SU-DHL-6 (cell line): Measurements from ENCODE around the gene XCL2.

Experiments used
- H2AFZ ChIP-seq: fragments of 200-600 bp; sonication (generic); 2 replicates; pipeline ENCODE4 v1.6.1; 2014; ENCODE audit warnings: low read depth, mild to moderate bottlenecking, moderate library complexity, mixed read lengths, antibody characterized with exemption, low read length; ENCODE audit not compliant: severe bottlenecking
- H3F3A ChIP-seq: fragments of 200-600 bp; shearing (Covaris generic); 2 replicates; pipeline ENCODE4 v1.6.0; 2016; ENCODE audit warnings: antibody characterized with exemption, mild to moderate bottlenecking; ENCODE audit not compliant: insufficient read depth
- H3K27ac ChIP-seq: fragments of 200-600 bp; sonication (generic); 2 replicates; pipeline ENCODE4 v1.5.1; 2016; ENCODE audit warnings: low read depth, mild to moderate bottlenecking, low read length, moderate library complexity, mixed read lengths
- H3K27me3 ChIP-seq: fragments of 200-600 bp; sonication (generic), shearing (Covaris generic); 2 replicates; pipeline ENCODE4 v1.6.0; 2014; ENCODE audit warnings: mild to moderate bottlenecking, low read length
- H3K36me3 ChIP-seq: fragments of 200-600 bp; sonication (generic); 2 replicates; pipeline ENCODE4 v1.6.1; 2014; ENCODE audit warnings: mild to moderate bottlenecking, low read length, mixed read lengths
- H3K4me2 ChIP-seq: fragments of 300-600, 200-600 bp; shearing (Covaris generic), sonication (generic); 2 replicates; pipeline ENCODE4 v1.6.0; 2014; ENCODE audit warnings: low read length, low read depth, mild to moderate bottlenecking; ENCODE audit not compliant: poor library complexity, severe bottlenecking
- H3K4me3 ChIP-seq: fragments of 200-600 bp; sonication (generic); 2 replicates; pipeline ENCODE4 v1.5.1; 2014; ENCODE audit warnings: antibody characterized with exemption, low read length, mild to moderate bottlenecking, mixed read lengths; ENCODE audit not compliant: insufficient read depth, poor library complexity, severe bottlenecking
- H3K79me2 ChIP-seq: fragments of 200-600 bp; sonication (generic); 2 replicates; pipeline ENCODE4 v1.6.1; 2014; ENCODE audit warnings: mild to moderate bottlenecking, low read length, moderate library complexity; ENCODE audit not compliant: insufficient read depth
- H3K9ac ChIP-seq: fragments of 200-600 bp; sonication (generic); 2 replicates; pipeline ENCODE4 v1.7.0; 2014; ENCODE audit warnings: mild to moderate bottlenecking, low read length
- H3K9me2 ChIP-seq: fragments of 200-600 bp; sonication (generic); replicated peaks from 2 replicates; pipeline ENCODE4 v1.6.1; 2014; ENCODE audit warnings: low read length; ENCODE audit not compliant: insufficient read depth
- H3K9me3 ChIP-seq: fragments of 200-600 bp; sonication (generic); 2 replicates; pipeline ENCODE4 v1.6.1; 2014; ENCODE audit warnings: low read length, mixed read lengths; ENCODE audit not compliant: insufficient read depth
- H4K20me1 ChIP-seq: fragments of 200-600 bp; sonication (generic); 2 replicates; pipeline ENCODE4 v1.6.1; 2014; ENCODE audit warnings: low read depth, mild to moderate bottlenecking, antibody characterized with exemption, low read length, moderate library complexity, mixed read lengths
- EZH2phosphoT487 ChIP-seq: fragments of 200-600 bp; sonication (generic), shearing (Covaris generic); conservative IDR thresholded peaks from 2 replicates; pipeline ENCODE4 v1.6.1; 2018; ENCODE audit warnings: mild to moderate bottlenecking, antibody characterized with exemption, low read length, moderate library complexity, mixed read lengths
- TF ChIP-seq, protein P1 (sequence below): fragments of 200-600 bp; sonication (generic); IDR thresholded peaks from one replicate; pipeline ENCODE4 v1.5.1; 2017; ENCODE audit warnings: antibody characterized with exemption, mild to moderate bottlenecking, low read length, moderate library complexity; ENCODE audit not compliant: insufficient read depth, poor library complexity, severe bottlenecking

The XCL2 gene

DNA sequence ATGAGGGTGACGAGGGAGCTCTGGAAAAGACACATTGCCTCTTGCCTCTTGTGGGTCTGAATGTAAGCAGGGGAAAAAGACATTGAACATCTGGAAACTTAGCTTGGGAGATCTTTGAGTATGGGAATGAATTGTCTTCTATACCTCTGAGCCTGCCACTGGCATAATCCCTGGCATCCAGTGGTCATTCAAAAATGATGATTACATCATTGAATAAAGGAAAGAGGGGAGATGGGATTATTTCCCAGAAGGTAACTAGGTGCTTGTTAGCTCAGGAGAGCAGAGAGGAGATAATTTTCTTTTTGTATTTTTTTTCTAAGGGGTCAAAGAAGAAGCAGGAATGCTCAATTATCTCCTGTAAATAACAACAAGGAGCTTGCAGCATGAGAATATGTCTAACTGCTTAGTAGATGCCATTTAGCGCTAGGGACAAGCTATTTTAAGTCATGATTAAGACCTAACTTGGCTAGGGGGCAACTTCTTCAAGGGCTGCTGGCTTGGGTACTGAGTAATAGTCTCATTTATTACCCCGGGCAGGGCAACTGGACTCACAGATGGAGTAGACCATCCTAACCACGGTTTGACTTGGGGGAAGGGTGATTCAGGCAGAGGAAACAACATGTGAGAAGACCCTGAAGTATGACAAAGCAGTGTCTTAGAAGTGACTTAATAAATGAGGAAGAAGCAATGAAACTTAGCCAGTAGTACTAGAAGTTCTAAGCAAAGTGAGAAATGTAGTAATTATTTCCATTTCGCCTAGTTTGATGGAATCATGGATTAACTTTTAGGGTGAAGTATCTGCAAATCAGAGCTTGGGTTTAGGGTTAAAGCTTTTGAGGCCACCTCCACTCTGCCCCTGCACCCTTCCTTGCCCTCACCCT, 11.0 kb upstream of the XCL2 start:
- Histone ChIP-seq H2AFZ (no peak overlapping the region), H3K9ac (no peak overlapping the region), H3K27ac (no peak overlapping the region), H3K9me3 (no peaks in the 10 kb centered on the region), H3F3A (no peaks in the 10 kb centered on the region), H4K20me1 (no peaks in the 10 kb centered on the region), H3K36me3 (no peaks in the 10 kb centered on the region), H3K4me2 (no peak overlapping the region), H3K79me2 (no peaks in the 10 kb centered on the region), H3K9me2 (no peaks in the 10 kb centered on the region), H3K4me3 (no peak overlapping the region), H3K27me3 (no peaks in the 10 kb centered on the region)
- TF ChIP-seq, protein P1, sequence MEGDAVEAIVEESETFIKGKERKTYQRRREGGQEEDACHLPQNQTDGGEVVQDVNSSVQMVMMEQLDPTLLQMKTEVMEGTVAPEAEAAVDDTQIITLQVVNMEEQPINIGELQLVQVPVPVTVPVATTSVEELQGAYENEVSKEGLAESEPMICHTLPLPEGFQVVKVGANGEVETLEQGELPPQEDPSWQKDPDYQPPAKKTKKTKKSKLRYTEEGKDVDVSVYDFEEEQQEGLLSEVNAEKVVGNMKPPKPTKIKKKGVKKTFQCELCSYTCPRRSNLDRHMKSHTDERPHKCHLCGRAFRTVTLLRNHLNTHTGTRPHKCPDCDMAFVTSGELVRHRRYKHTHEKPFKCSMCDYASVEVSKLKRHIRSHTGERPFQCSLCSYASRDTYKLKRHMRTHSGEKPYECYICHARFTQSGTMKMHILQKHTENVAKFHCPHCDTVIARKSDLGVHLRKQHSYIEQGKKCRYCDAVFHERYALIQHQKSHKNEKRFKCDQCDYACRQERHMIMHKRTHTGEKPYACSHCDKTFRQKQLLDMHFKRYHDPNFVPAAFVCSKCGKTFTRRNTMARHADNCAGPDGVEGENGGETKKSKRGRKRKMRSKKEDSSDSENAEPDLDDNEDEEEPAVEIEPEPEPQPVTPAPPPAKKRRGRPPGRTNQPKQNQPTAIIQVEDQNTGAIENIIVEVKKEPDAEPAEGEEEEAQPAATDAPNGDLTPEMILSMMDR = no peak
- TF ChIP-seq EZH2phosphoT487 = no peak

DNA sequence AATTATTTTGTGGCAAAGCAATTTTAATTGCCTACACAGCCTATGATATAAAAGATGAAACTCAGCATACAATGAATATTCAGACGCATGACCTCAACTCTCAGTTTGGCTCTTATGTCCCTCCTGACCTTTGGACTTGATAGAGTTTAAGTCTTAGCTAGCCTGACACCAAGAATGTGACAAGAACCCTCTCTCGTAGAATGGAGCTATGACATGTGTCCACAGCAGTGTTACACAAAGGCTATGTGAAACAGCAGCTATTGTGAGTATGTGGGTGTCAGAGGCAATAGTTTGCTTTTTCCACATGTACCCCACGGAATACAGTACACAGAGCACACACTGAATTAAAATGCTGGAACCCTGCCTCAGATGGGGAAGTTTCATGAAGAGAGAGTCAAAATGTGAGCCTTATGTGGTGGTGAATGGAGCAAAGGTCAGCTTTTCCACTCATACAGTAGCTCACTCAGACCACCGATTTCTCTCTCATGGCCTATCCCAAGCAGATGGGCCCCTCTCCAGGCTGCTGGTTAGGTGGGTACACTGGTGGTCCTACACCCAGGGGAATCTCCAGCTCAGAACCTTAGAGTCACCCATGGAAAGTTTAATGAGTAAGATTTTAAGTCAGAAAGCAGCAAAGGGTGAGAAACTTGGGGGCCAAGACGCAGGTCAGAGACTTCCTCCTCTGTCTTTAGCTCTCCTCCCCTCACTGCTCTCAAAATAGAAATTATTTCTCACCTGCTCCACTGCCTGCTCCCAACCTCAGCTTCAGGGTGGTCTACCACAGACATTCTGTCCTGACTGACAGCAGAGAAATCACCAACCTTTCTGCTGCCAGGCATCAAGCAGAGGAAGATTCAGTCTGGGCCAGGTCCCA, 10.1 kb upstream of the XCL2 start:
- Histone ChIP-seq H4K20me1 (no peaks in the 10 kb centered on the region), H3K36me3 (no peaks in the 10 kb centered on the region), H2AFZ (no peak overlapping the region), H3K4me2 (no peak overlapping the region), H3K9me3 (no peaks in the 10 kb centered on the region), H3K27ac (no peak overlapping the region), H3K9ac (no peak overlapping the region), H3K4me3 (no peak overlapping the region), H3K9me2 (no peaks in the 10 kb centered on the region), H3F3A (no peaks in the 10 kb centered on the region), H3K27me3 (no peaks in the 10 kb centered on the region), H3K79me2 (no peaks in the 10 kb centered on the region)
- TF ChIP-seq, protein P1 = no peak
- TF ChIP-seq EZH2phosphoT487 = no peak

DNA sequence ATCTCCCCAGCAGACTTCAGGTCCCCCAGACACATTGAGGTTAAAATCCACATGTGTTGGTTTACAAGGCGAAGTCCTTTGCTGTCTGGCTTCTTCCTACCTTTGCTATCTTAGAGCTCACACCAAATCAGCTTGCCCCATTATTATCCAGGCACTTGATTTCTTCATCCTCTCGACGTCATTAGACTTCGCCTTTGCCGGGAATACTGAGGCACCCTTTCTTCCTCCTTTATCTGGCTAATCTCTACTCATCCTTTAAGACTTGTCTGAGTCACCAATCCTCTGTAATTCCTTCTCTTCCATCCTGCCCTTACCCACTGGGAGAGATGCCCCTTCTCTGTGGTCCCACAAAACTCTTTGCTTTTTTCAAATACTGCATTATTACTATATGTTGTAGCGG, 9.2 kb upstream of the XCL2 start:
- H3K9me3 ChIP-seq = no peaks in the 10 kb centered on the region
- TF ChIP-seq EZH2phosphoT487 = no peak
- TF ChIP-seq, protein P1 = no peak

More for the DNA sequence above, 9.2 kb upstream of the XCL2 start:
- H3K27me3 ChIP-seq = no peaks in the 10 kb centered on the region
- H4K20me1 ChIP-seq = no peaks in the 10 kb centered on the region
- H2AFZ ChIP-seq = no peak overlapping the region
- H3K4me3 ChIP-seq = no peak overlapping the region
- H3K9ac ChIP-seq = no peak overlapping the region
- H3K9me2 ChIP-seq = no peaks in the 10 kb centered on the region
- no peak overlapping the region for H3K4me2 ChIP-seq
- no peaks in the 10 kb centered on the region for H3K36me3 ChIP-seq
- no peaks in the 10 kb centered on the region for H3F3A ChIP-seq
- H3K27ac ChIP-seq = no peak overlapping the region
- H3K79me2 ChIP-seq = no peaks in the 10 kb centered on the region
